Head of caudate nucleus (tissue), 42 donors: ENCODE results near the gene NAB1.

Experiments
- DNase-seq, 42 donors: peaks; one replicate each; pipeline versions ENCODE4 v3.0.0 to v3.0.0-alpha.2; 2020 to 2021; ENCODE audit warnings: mixed read lengths in 7 of 42
- intact Hi-C: fragments of 100-400 bp; cut with DNase I; formaldehyde crosslinking; loops from one replicate; pipeline ENCODE4 v1.15.0; 2022

NAB1 gene

GRCh38 chr2:190723397-190724090 lies 74.7 kb downstream of the NAB1 start:
- DNase-seq, result no peak

GRCh38 chr2:190726255-190726654 lies 77.4 kb downstream of the NAB1 start:
- intact Hi-C loops, result no loop called here
- DNase-seq, result no peak

More at GRCh38 chr2:190723397-190724090, 74.7 kb downstream of the NAB1 start:
- intact Hi-C loops, result no loop called here

- DNase-seq, result no peak
- intact Hi-C loops, result no loop called here
Measured at GRCh38 chr2:190736355-190736754, 87.5 kb downstream of the NAB1 start.

- intact Hi-C loops, result no loop called here
- DNase-seq, result no peak
Measured at GRCh38 chr2:190740449-190740848, 91.6 kb downstream of the NAB1 start.
